HCT116 (cell line): ENCODE results near the gene PSENEN. TPM values are rescaled to one million over a fixed set of nuclear protein-coding genes. Genes with fewer than 3 reads are reported as not detected.

ENCODE experiments used
- ATAC-seq: fragments of 200-7000 bp; cut with Tn5 transposase; 2 replicates; pipeline ENCODE4 v1.9.1; 2020; ENCODE audit warnings: mild to moderate bottlenecking, moderate library complexity
- BruUV-seq: library from RNA; stranded (reverse); fragments of 400-500 nt; replicated peaks from 2 replicates; lab custom pipeline; 2021; lab: Mats Ljungman, UMichigan
- CTCF ChIA-PET: fragments of 300-600 bp; sonication (Branson Sonifier 250); formaldehyde crosslinking; loops from one replicate; lab custom pipeline; 2021; ENCODE audit warnings: antibody characterized with exemption; lab: Charles Lee
- POLR2A ChIA-PET: fragments of 300-600, 350-600 bp; sonication (Branson Sonifier 250); formaldehyde crosslinking; loops from one replicate; lab custom pipeline; 2021; ENCODE audit warnings: antibody characterized with exemption; lab: Charles Lee
- RAD21 ChIA-PET, 2 experiments: fragments of 300-600 bp; sonication (Branson Sonifier 250); formaldehyde crosslinking; loops; one replicate each; lab custom pipeline; 2023; ENCODE audit warnings: low total read pairs in 2 of 2; ENCODE audit not compliant: uncharacterized antibody in 2 of 2, unreplicated experiment in 2 of 2, low non-redundant PET in 1 of 2; lab: Charles Lee
- DNase-seq: peaks from one replicate; pipeline ENCODE4 v3.0.0-alpha.2; 2010; ENCODE audit warnings: low read depth, low spot score
- H2AFZ ChIP-seq: fragments of 200-600 bp; shearing (Covaris generic), sonication (generic); 2 replicates; pipeline ENCODE4 v1.6.1; 2017; ENCODE audit warnings: low read depth, mixed run types, mixed read lengths, antibody characterized with exemption, low read length; ENCODE audit not compliant: poor library complexity, severe bottlenecking
- H3K27ac ChIP-seq: 2 replicates; pipeline ENCODE4 v1.5.1; 2012; ENCODE audit warnings: low read depth, low read length
- H3K27me3 ChIP-seq: fragments of 200-600 bp; sonication (generic); 2 replicates; pipeline ENCODE4 v1.6.1; 2016; ENCODE audit warnings: mixed run types, low read length, mixed read lengths; ENCODE audit not compliant: insufficient read depth
- H3K36me3 ChIP-seq, 2 experiments: fragments of 200-500 bp in 1 of 2; fragments of 200-600 bp in 1 of 2; sonication (Bioruptor generic) in 1 of 2; sonication (generic) in 1 of 2; 2 replicates each; pipeline versions ENCODE4 v1.5.1 to v1.6.1; 2014 to 2016; ENCODE audit warnings: low read length in 2 of 2, inconsistent platforms in 1 of 2, mixed read lengths in 1 of 2, mixed run types in 1 of 2; ENCODE audit not compliant: insufficient read depth in 2 of 2, control insufficient read depth in 1 of 2
- H3K4me1 ChIP-seq, 2 experiments: fragments of 200-600 bp in 1 of 2; sonication (generic) in 1 of 2; 2 replicates each; pipeline versions ENCODE4 v1.5.1 to v1.6.1; 2012 to 2017; ENCODE audit warnings: low read length in 2 of 2, inconsistent platforms in 1 of 2, mild to moderate bottlenecking in 1 of 2, mixed read lengths in 1 of 2, mixed run types in 1 of 2, moderate library complexity in 1 of 2; ENCODE audit not compliant: insufficient read depth in 2 of 2, control insufficient read depth in 1 of 2
- H3K4me2 ChIP-seq: fragments of 200-600 bp; sonication (generic); 2 replicates; pipeline ENCODE4 v1.6.1; 2017; ENCODE audit warnings: mixed run types, low read length, mixed read lengths
- H3K4me3 ChIP-seq, 2 experiments: fragments of 200-600 bp in 1 of 2; sonication (generic) in 1 of 2; replicated peaks in 1 of 2; 2 replicates each; pipeline ENCODE4 v1.5.1; 2011 to 2016; ENCODE audit warnings: low read length in 2 of 2, control low read depth in 1 of 2, low read depth in 1 of 2, mild to moderate bottlenecking in 1 of 2, mixed read lengths in 1 of 2, mixed run types in 1 of 2
- H3K79me2 ChIP-seq: fragments of 200-600 bp; sonication (generic); 2 replicates; pipeline ENCODE4 v1.6.1; 2017; ENCODE audit warnings: mild to moderate bottlenecking, mixed run types, low read length, moderate library complexity, mixed read lengths; ENCODE audit not compliant: insufficient read depth
- H3K9ac ChIP-seq: fragments of 200-600 bp; sonication (generic); 2 replicates; pipeline ENCODE4 v1.6.1; 2016; ENCODE audit warnings: low read length, mixed read lengths
- H3K9me2 ChIP-seq: fragments of 200-600 bp; sonication (generic), shearing (Covaris generic); 2 replicates; pipeline ENCODE4 v1.6.1; 2017; ENCODE audit warnings: mixed run types, mild to moderate bottlenecking, moderate library complexity; ENCODE audit not compliant: insufficient read depth
- H3K9me3 ChIP-seq, 2 experiments: fragments of 200-500 bp in 1 of 2; fragments of 200-600 bp in 1 of 2; sonication (Bioruptor generic) in 1 of 2; sonication (generic) in 1 of 2; 2 replicates each; pipeline ENCODE4 v1.6.1; 2014 to 2017; ENCODE audit warnings: low read length in 2 of 2, mixed read lengths in 2 of 2, inconsistent platforms in 1 of 2, low read depth in 1 of 2, mild to moderate bottlenecking in 1 of 2, mixed run types in 1 of 2, moderate library complexity in 1 of 2; ENCODE audit not compliant: control insufficient read depth in 1 of 2, insufficient read depth in 1 of 2
- H4K20me1 ChIP-seq: fragments of 200-600 bp; sonication (generic), shearing (Covaris generic); 2 replicates; pipeline ENCODE4 v1.6.1; 2017; ENCODE audit warnings: mixed run types, mild to moderate bottlenecking, moderate library complexity; ENCODE audit not compliant: insufficient read depth
- ATF3 ChIP-seq: IDR thresholded peaks from 2 replicates; pipeline ENCODE4 v1.6.1; 2012
- CBX3 ChIP-seq: IDR thresholded peaks from 2 replicates; pipeline ENCODE4 v1.6.1; 2012; ENCODE audit warnings: low read depth
- CEBPB ChIP-seq: IDR thresholded peaks from 2 replicates; pipeline ENCODE4 v1.6.1; 2012; ENCODE audit warnings: low read depth
- CTCF ChIP-seq, 3 experiments: fragments of 200-600 bp in 1 of 3; sonication (generic) in 1 of 3; IDR thresholded peaks in 2 of 3; conservative IDR thresholded peaks in 1 of 3; 2 replicates each; pipeline ENCODE4 v1.5.1; 2012 to 2017; ENCODE audit warnings: low read depth in 2 of 3, low read length in 2 of 3, antibody characterized with exemption in 1 of 3, borderline replicate concordance in 1 of 3, control low read depth in 1 of 3, mild to moderate bottlenecking in 1 of 3, mixed read lengths in 1 of 3, mixed run types in 1 of 3, moderate library complexity in 1 of 3; ENCODE audit not compliant: insufficient read depth in 1 of 3
- EGR1 ChIP-seq: IDR thresholded peaks from 2 replicates; pipeline ENCODE4 v1.6.1; 2012; ENCODE audit warnings: low read depth
- EZH2 ChIP-seq: fragments of 200-600 bp; sonication (generic); IDR thresholded peaks from 2 replicates; pipeline ENCODE4 v1.6.1; 2017; ENCODE audit warnings: antibody characterized with exemption, mixed run types
- MAX ChIP-seq: IDR thresholded peaks from 2 replicates; pipeline ENCODE4 v1.6.1; 2012
- POLR2A ChIP-seq: IDR thresholded peaks from 2 replicates; pipeline ENCODE4 v1.7.0; 2011; ENCODE audit warnings: borderline replicate concordance; ENCODE audit not compliant: insufficient read depth, insufficient read length; ENCODE audit errors: extremely low read depth
- POLR2AphosphoS5 ChIP-seq: IDR thresholded peaks from 2 replicates; pipeline ENCODE4 v1.6.1; 2011; ENCODE audit warnings: mild to moderate bottlenecking, low read depth, low read length, moderate library complexity
- RAD21 ChIP-seq: IDR thresholded peaks from 2 replicates; pipeline ENCODE4 v1.6.1; 2012; ENCODE audit warnings: low read depth, mild to moderate bottlenecking
- SIN3A ChIP-seq: IDR thresholded peaks from 2 replicates; pipeline ENCODE4 v1.6.1; 2012; ENCODE audit warnings: low read depth
- SP1 ChIP-seq: IDR thresholded peaks from 2 replicates; pipeline ENCODE4 v1.6.1; 2012; ENCODE audit warnings: low read depth
- YY1 ChIP-seq: IDR thresholded peaks from 2 replicates; pipeline ENCODE4 v1.6.1; 2011; ENCODE audit warnings: low read length, low read depth, moderate library complexity, mild to moderate bottlenecking; ENCODE audit not compliant: insufficient replicate concordance; ENCODE audit errors: extremely low read depth
- ZFX ChIP-seq: fragments of 450-650 bp; IDR thresholded peaks from 2 replicates; pipeline ENCODE4 v1.6.1; 2017
- intact Hi-C: fragments of 100-400 bp; cut with micrococcal nuclease; formaldehyde crosslinking; loops from 2 replicates; pipeline ENCODE4 v1.10.0; 2022
- total RNA-seq: library from RNA; stranded (reverse); gene quantifications from one replicate; pipeline ENCODE4 v1.2.1, GENCODE V29; 2021; ENCODE audit not compliant: unreplicated experiment

The PSENEN gene
- total RNA-seq, 1 experiment from 2014 or later, result 55.3 TPM

- TF ChIP-seq EZH2, result no peak
- no peak for TF ChIP-seq SP1
- no peak for TF ChIP-seq EGR1
- no peak for TF ChIP-seq CBX3
- TF ChIP-seq CEBPB, result no peak
- TF ChIP-seq, all 23 proteins: peak for 4
Measured at GRCh38 chr19:35715981-35716800, 29.3 kb upstream of the PSENEN start (continued).

- Histone ChIP-seq H3K36me3 (peaks cover 9 to 17% of the 10 kb centered on the region in 2 experiments; a peak in 3 of 4 replicates), H3K27ac (peak overlapping the region; percentile 85), H3K9me2 (no peaks in the 10 kb centered on the region), H3K4me1 (peaks cover 16 to 31% of the 10 kb centered on the region in 2 experiments), H3K4me3 (peak overlapping the region; percentile 89 to 94), H2AFZ (peak overlapping the region; percentile 28), H3K79me2 (peaks cover 40% of the 10 kb centered on the region), H3K27me3 (no peaks in the 10 kb centered on the region), H3K9me3 (no peaks in the 10 kb centered on the region), H4K20me1 (no peaks in the 10 kb centered on the region), H3K4me2 (peak overlapping the region; percentile 81), H3K9ac (peak overlapping the region; percentile 91)
- CTCF ChIA-PET, result no interaction called here
- POLR2A ChIA-PET, result no interaction called here
- intact Hi-C loops, result loop anchor here (1.0 to 10.0 kb wide), 5 partner anchors 23 to 362 kb away; partner anchors contain the start of gene FFAR3
- peak; percentile 74 to 99 (median 87) for TF ChIP-seq CTCF (IDR thresholded peaks at IDR 0.05 in 2 of 3, conservative IDR thresholded peaks at IDR 0.05 in 1 of 3; ENCODE audit: borderline replicate concordance in 1 of 3, insufficient read depth in 1 of 3, low read depth in 2 of 3, low read length in 2 of 3)
- peak; percentile 20; the same call in 1 of the 2 replicates for TF ChIP-seq SP1
- TF ChIP-seq EGR1, result peak; percentile 97
- peak; percentile 55 for TF ChIP-seq YY1
- peak; percentile 90 for TF ChIP-seq RAD21
- TF ChIP-seq ATF3, result no peak
- no peak; the same call in 1 of the 2 replicates for TF ChIP-seq MAX
- no peak for TF ChIP-seq POLR2A
- TF ChIP-seq ZFX, result peak; percentile 77
- peak; percentile 51 for TF ChIP-seq SIN3A
- peak; percentile 55 for TF ChIP-seq POLR2AphosphoS5
- DNase-seq (peak; percentile 88), ATAC-seq (peak; percentile 84)
- RAD21 ChIA-PET, result no interaction called here
- BruUV-seq, result TSS peak; percentile 63
Measured at GRCh38 chr19:35716801-35717664, 28.4 kb upstream of the PSENEN start.
